Activated T-cell treated with anti-CD3 and anti-CD28 coated beads, Interleukin-2, amount 50 U/mL, for 4 hours (primary cell): ENCODE data around the gene HIGD1A. TPM values are rescaled to one million over a fixed set of nuclear protein-coding genes. Genes with fewer than 3 reads are reported as not detected.

Source experiments
- ATAC-seq, 2 donors: fragments of 200-7000 bp; cut with Tn5 transposase; one replicate each; pipeline ENCODE4 v1.10.0; 2021
- DNase-seq: peaks from one replicate; pipeline ENCODE4 v3.0.0-alpha.2; 2020
- H3K27me3 Mint-ChIP-seq: one replicate; pipeline ENCODE4 v1.8.0; 2021; ENCODE audit warnings: low read depth, mixed read lengths
- H3K36me3 Mint-ChIP-seq: one replicate; pipeline ENCODE4 v1.8.0; 2022; ENCODE audit warnings: mixed read lengths; ENCODE audit not compliant: insufficient read depth
- H3K4me1 Mint-ChIP-seq: one replicate; pipeline ENCODE4 v1.8.0; 2021; ENCODE audit warnings: low read depth, mixed read lengths
- H3K4me3 Mint-ChIP-seq: one replicate; pipeline ENCODE4 v1.8.0; 2021; ENCODE audit warnings: mild to moderate bottlenecking, moderate library complexity, mixed read lengths
- H3K9me3 Mint-ChIP-seq: one replicate; pipeline ENCODE4 v1.8.0; 2021; ENCODE audit warnings: mixed read lengths
- total RNA-seq, 3 donors: library from RNA; stranded (reverse); gene quantifications; one replicate each; pipeline ENCODE4 v1.2.1, GENCODE V29; 2021

The HIGD1A gene
- total RNA-seq, 3 donors from 2014 or later: 75.5 to 88.7 (median 83.0) TPM

DNA sequence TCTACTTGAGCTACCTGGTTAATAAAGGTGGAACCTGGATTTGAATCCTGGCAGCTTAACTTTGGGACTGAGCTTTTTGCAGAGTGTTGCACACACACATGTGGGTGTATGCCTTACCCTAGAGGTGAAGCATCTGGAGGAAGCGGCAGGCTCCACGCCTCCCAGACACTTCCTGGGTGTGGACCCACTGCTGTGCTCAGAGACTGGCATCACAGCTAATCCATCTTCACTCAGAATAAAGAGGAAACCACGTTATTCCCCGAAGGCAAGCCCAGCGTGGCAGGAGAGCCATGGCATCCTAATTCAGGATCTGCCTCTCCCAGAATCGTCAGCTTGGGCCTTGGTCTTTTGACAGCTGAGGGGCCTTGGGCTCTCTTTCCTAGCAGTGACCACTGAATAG lies 56.7 kb downstream of the HIGD1A start:
- H3K4me3 Mint-ChIP-seq: no peak overlapping the region

DNA sequence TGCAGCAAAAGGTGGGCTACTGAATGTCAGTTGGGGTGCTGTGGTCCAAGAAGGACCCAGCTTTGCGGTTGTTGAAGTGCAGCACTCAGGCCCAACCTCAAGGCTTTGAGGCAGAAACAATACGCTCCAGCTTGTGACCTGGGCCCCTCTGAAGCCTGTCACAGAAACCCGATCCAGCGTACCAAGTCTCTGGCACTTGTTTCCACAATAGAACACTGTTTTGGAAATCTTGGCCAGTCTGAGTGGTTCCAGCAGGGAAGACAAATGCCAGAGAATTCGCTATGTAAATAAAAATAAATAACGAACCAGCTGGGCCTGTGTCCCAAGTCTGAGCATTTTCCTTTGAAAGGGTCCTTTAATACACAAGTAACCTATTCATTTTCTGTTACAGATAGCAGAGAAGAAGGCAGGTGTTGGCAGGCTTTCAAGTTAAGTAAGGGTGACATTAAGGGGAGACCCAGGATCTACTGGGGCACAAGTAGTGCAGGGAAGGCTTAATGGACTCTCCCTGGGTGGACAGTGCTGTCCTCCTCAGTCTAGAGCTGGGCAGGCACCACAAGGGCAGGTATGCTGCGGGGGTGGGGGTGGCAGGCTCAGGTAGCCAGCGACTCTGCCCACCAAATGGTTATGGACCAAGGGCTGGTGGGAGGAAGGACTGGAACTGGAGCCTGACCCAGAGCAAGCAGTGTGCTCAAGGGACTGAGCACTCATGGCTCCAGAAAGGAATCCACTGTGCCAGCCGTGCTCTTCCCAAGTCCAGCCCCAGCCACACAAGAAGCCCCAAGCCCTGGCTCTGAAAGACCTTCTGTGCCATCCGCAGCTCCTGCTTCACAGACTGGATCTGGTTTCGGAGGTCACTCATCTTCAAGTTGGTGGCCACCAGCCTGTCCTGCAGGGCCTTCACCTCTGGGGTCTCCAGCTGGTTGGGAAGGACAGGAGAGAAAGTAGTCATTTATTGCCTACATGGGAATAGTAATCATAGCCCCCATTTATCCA lies 57.5 kb downstream of the HIGD1A start:
- Mint-ChIP-seq H3K4me3 (no peak overlapping the region), H3K27me3 (no peaks in the 10 kb centered on the region), H3K36me3 (no peaks in the 10 kb centered on the region), H3K9me3 (no peaks in the 10 kb centered on the region), H3K4me1 (peaks cover 39% of the 10 kb centered on the region)
- DNase-seq (no peak), ATAC-seq (no peak)

More for the DNA sequence above, 56.7 kb downstream of the HIGD1A start:
- H3K27me3 Mint-ChIP-seq: no peaks in the 10 kb centered on the region
- DNase-seq (no peak), ATAC-seq (peak; percentile 50 to 75)
- H3K4me1 Mint-ChIP-seq: peaks cover 39% of the 10 kb centered on the region
- H3K9me3 Mint-ChIP-seq: no peaks in the 10 kb centered on the region
- no peaks in the 10 kb centered on the region for H3K36me3 Mint-ChIP-seq

DNA sequence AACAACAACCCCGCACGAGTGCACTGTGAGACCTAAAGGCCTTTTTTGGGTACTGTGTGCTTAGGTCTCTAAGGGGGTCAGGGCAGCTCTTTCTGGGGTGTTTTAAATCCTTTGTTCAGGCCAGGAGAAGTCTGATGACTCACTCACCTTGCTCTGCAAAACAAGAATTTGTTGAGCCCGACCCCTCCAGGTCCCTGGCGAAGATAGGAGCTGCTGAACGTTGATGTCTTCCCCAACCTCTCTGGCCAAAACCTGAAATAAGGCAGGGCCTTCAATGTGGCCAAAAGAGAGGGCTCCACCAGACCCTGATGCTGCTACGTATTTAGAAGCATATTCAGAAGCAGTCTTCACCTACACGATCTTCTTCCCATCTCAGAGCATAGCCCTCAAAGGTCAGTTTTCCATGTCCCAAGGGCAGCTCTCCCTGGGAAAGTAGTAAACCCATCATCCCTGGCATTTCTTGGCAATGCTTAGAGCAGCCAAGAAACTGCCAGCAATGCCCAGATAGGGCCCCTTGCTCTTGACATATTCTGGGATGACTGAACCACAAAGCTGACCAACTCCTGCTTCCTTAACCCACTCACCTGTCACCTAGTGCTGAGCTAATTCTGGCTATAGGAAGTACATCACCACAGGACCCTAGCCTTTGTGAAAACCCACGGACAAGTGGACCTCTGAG lies 58.4 kb downstream of the HIGD1A start:
- Mint-ChIP-seq H3K36me3 (no peaks in the 10 kb centered on the region), H3K4me3 (no peak overlapping the region), H3K27me3 (no peaks in the 10 kb centered on the region), H3K4me1 (peaks cover 39% of the 10 kb centered on the region), H3K9me3 (no peaks in the 10 kb centered on the region)
- ATAC-seq (no peak), DNase-seq (no peak)

DNA sequence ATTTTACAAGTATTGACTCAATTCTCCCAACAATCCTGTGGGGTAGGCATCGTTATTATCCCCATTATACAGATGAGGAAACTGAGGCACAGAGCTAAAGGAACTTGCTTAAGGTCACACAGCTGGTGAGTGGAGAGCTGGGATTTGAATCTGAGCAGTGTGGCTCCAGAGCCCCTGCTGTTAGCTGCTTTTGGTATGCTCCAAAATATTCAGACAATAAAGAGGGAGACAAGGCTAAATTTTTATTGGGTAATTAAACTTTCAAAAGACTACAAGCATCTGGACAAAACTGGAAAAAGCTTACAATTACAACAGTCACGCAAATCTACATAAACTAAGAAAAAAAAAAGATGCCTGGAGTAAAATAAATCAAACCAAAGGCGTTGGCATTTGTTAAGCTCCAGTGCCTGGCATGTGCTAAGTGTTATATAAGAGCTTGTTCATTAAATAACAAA lies 59.0 kb downstream of the HIGD1A start:
- ATAC-seq: no peak
- Mint-ChIP-seq H3K4me1 (peaks cover 39% of the 10 kb centered on the region), H3K27me3 (no peaks in the 10 kb centered on the region), H3K9me3 (no peaks in the 10 kb centered on the region), H3K36me3 (no peaks in the 10 kb centered on the region), H3K4me3 (no peak overlapping the region)
- DNase-seq: no peak

DNA sequence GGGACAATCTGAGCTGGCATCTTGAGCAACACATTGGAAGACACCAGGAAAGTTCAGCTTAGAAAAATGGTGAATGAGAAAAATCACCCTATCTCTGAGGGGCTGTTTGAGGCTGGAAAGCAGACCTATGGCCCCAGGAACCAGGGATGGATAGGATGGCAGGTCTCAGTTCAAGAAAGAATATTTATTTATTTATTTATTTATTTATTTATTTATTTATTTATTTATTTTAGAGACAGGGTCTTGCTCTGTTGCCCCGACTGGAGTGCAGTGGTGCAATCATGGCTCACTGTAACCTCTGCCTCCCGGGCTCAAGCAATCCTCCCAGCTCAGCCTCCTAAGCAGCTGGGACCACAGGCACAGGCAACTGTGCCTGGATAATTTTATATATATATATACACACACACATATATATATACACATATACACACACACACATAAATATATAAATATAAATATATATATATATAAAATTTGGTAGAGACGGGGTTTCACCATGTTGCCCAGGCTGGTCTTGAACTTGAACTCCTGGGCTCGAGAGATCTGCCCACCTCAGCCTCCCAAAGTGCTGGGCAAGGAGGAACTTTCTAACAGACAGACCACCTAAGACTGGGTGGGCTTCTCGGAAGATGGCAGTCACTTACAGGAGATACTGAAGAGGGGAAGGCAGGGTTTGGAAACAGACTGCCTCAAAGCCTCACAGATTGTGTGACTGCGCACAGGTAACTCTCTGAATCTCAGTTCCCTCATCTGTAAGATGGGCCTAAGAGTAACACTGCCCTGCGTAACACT lies 60.9 kb downstream of the HIGD1A start:
- peaks cover 27% of the 10 kb centered on the region for H3K4me1 Mint-ChIP-seq
- no peak overlapping the region for H3K4me3 Mint-ChIP-seq
- no peaks in the 10 kb centered on the region for H3K9me3 Mint-ChIP-seq
- H3K36me3 Mint-ChIP-seq: no peaks in the 10 kb centered on the region
- ATAC-seq (no peak), DNase-seq (no peak)
- H3K27me3 Mint-ChIP-seq: no peaks in the 10 kb centered on the region

- Mint-ChIP-seq H3K36me3 (no peaks in the 10 kb centered on the region), H3K4me3 (no peak overlapping the region), H3K27me3 (no peaks in the 10 kb centered on the region), H3K4me1 (peaks cover 20% of the 10 kb centered on the region), H3K9me3 (no peaks in the 10 kb centered on the region)
- no peak for DNase-seq
- ATAC-seq: no peak
Measured at GRCh38 chr3:42742688-42743087, 61.6 kb downstream of the HIGD1A start.

- Mint-ChIP-seq H3K9me3 (no peaks in the 10 kb centered on the region), H3K36me3 (no peaks in the 10 kb centered on the region), H3K4me3 (no peak overlapping the region), H3K4me1 (peaks cover 16% of the 10 kb centered on the region), H3K27me3 (no peaks in the 10 kb centered on the region)
- DNase-seq (no peak), ATAC-seq (no peak)
Measured at GRCh38 chr3:42742259-42742658, 62.0 kb downstream of the HIGD1A start.

- ATAC-seq: no peak
- H3K27me3 Mint-ChIP-seq: no peaks in the 10 kb centered on the region
- H3K36me3 Mint-ChIP-seq: no peaks in the 10 kb centered on the region
- H3K4me3 Mint-ChIP-seq: no peak overlapping the region
- no peak for DNase-seq
- no peaks in the 10 kb centered on the region for H3K9me3 Mint-ChIP-seq
- peaks cover 12% of the 10 kb centered on the region for H3K4me1 Mint-ChIP-seq
Measured at GRCh38 chr3:42741796-42742195, 62.5 kb downstream of the HIGD1A start.

GRCh38 chr3:42739401-42740158 lies 64.7 kb downstream of the HIGD1A start:
- Mint-ChIP-seq H3K9me3 (no peaks in the 10 kb centered on the region), H3K36me3 (no peaks in the 10 kb centered on the region), H3K4me3 (no peak overlapping the region), H3K27me3 (no peaks in the 10 kb centered on the region), H3K4me1 (peaks cover 3% of the 10 kb centered on the region)
- ATAC-seq: no peak
- no peak for DNase-seq

GRCh38 chr3:42736531-42736930 lies 67.8 kb downstream of the HIGD1A start:
- Mint-ChIP-seq H3K9me3 (no peaks in the 10 kb centered on the region), H3K4me1 (no peaks in the 10 kb centered on the region), H3K4me3 (no peak overlapping the region), H3K27me3 (no peaks in the 10 kb centered on the region), H3K36me3 (no peaks in the 10 kb centered on the region)
- DNase-seq: no peak
- no peak for ATAC-seq

- ATAC-seq (no peak), DNase-seq (no peak)
- Mint-ChIP-seq H3K9me3 (no peaks in the 10 kb centered on the region), H3K4me1 (no peaks in the 10 kb centered on the region), H3K36me3 (no peaks in the 10 kb centered on the region), H3K4me3 (no peak overlapping the region), H3K27me3 (no peaks in the 10 kb centered on the region)
Measured at GRCh38 chr3:42736081-42736480, 68.2 kb downstream of the HIGD1A start.

- H3K4me3 Mint-ChIP-seq: no peak overlapping the region
- H3K27me3 Mint-ChIP-seq: no peaks in the 10 kb centered on the region
- H3K9me3 Mint-ChIP-seq: no peaks in the 10 kb centered on the region
- DNase-seq (no peak), ATAC-seq (no peak)
- no peaks in the 10 kb centered on the region for H3K36me3 Mint-ChIP-seq
- H3K4me1 Mint-ChIP-seq: no peaks in the 10 kb centered on the region
Measured at GRCh38 chr3:42735615-42736014, 68.7 kb downstream of the HIGD1A start.

DNA sequence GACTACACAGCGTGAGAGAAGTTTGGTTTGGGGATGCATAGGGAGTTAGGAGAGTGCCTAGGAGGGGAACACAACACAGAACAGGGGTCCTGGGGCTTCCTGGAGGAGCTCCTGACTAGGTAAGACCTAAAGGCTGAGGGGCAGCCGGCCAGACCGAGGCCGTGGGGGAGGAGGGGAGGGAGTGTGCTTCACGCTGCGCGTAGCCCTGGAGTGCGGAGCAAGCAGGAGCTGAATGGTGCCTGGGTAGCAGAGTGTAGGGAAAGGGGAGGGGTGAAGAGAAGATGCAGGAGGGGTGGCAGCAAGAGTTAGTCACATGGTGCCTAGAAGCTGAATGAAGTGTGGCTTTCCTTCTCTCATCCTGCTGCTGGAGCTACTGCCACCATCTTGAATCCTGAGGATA lies 69.3 kb downstream of the HIGD1A start:
- no peak for ATAC-seq
- Mint-ChIP-seq H3K27me3 (no peaks in the 10 kb centered on the region), H3K36me3 (no peaks in the 10 kb centered on the region), H3K4me3 (no peak overlapping the region), H3K9me3 (no peaks in the 10 kb centered on the region), H3K4me1 (no peaks in the 10 kb centered on the region)
- no peak for DNase-seq
